Smooth muscle cell of bladder (primary cell): ENCODE data around the gene CLIC1. TPM values are rescaled to one million over a fixed set of nuclear protein-coding genes. Genes with fewer than 3 reads are reported as not detected.

Experiments
- total RNA-seq: library from RNA; depleted of rRNA; stranded (reverse); fragments of >200 nt; gene quantifications from 2 replicates; pipeline ENCODE4 v1.2.3, GENCODE V29; 2014

Gene CLIC1
- total RNA-seq, result 529 and 547 TPM in 2 replicates

GRCh38 chr6:31736021-31736767 lies at the start of gene CLIC1:
Gene CLIC1, minus strand, starts transcription at chr6:31736530. Its CDS starts 230 bp downstream, at chr6:31736300.

GRCh38 chr6:31776989-31777666 lies 40.8 kb upstream of the CLIC1 start, which contains the start of gene VWA7:
Gene VWA7, minus strand, starts transcription at chr6:31777328. Its CDS starts 549 bp downstream, at chr6:31776779.

GRCh38 chr6:31762356-31762755 lies 26.0 kb upstream of the CLIC1 start, which contains the start of gene SAPCD1:
Gene SAPCD1, plus strand, starts transcription at chr6:31762656. Its CDS starts 399 bp downstream, at chr6:31763055.

GRCh38 chr6:31739639-31740396 lies 3.5 kb upstream of the CLIC1 start, which contains the start of gene MSH5:
Gene MSH5, plus strand, starts transcription at chr6:31740005. Its CDS starts 462 bp downstream, at chr6:31740467.

GRCh38 chr6:31728767-31729514 lies 7.4 kb downstream of the CLIC1 start, which contains the start of gene DDAH2:
Gene DDAH2, minus strand, starts transcription at chr6:31729299. Its CDS starts 138 bp downstream, at chr6:31729161.

GRCh38 chr6:31723245-31723979 lies 12.9 kb downstream of the CLIC1 start, which contains the start of gene MPIG6B:
Gene MPIG6B, plus strand, starts transcription at chr6:31723373. Its CDS starts 11 bp downstream, at chr6:31723384.

GRCh38 chr6:31721351-31722020 lies 14.8 kb downstream of the CLIC1 start, which contains the start of gene LY6G6C:
Gene LY6G6C, minus strand, starts transcription at chr6:31721746. Its CDS starts 67 bp downstream, at chr6:31721679.

GRCh38 chr6:31715022-31715958 lies 21.0 kb downstream of the CLIC1 start, which contains the start of gene LY6G6D:
Gene LY6G6D, plus strand, starts transcription at chr6:31715348. Its CDS starts 8 bp downstream, at chr6:31715356.

GRCh38 chr6:31706599-31706998 lies 29.7 kb downstream of the CLIC1 start, which contains the start of gene LY6G6F:
Gene LY6G6F, plus strand, starts transcription at chr6:31706866. Its CDS starts 41 bp downstream, at chr6:31706907.

GRCh38 chr6:31702819-31703716 lies 33.3 kb downstream of the CLIC1 start, which contains the start of gene ABHD16A:
Gene ABHD16A, minus strand, starts transcription at chr6:31703324. Its CDS starts 43 bp downstream, at chr6:31703281.

Other genes with a start within 250 kb of the CLIC1 start
- 8.2 and 8.4 TPM in 2 replicates for gene MICB, start 238.4 kb downstream of the CLIC1 start, total RNA-seq
- gene MCCD1, start 207.6 kb downstream of the CLIC1 start, total RNA-seq, result not detected in 2 replicates
- 317 and 461 TPM in 2 replicates for gene DDX39B, start 194.5 kb downstream of the CLIC1 start, total RNA-seq
- gene ATP6V1G2, start 189.9 kb downstream of the CLIC1 start, total RNA-seq, result 4.8 and 5.0 TPM in 2 replicates
- gene NFKBIL1, start 188.9 kb downstream of the CLIC1 start, total RNA-seq, result 27.3 and 31.5 TPM in 2 replicates
- gene LTA, start 164.2 kb downstream of the CLIC1 start, total RNA-seq, result not detected in 2 replicates
- not detected in 2 replicates for gene TNF, start 161.0 kb downstream of the CLIC1 start, total RNA-seq
- gene LTB, start 154.1 kb downstream of the CLIC1 start, total RNA-seq, result not detected in 2 replicates
- not detected in 2 replicates for gene LST1, start 150.3 kb downstream of the CLIC1 start, total RNA-seq
- not detected in 2 replicates for gene NCR3, start 143.5 kb downstream of the CLIC1 start, total RNA-seq
- not detected in 2 replicates for gene AIF1, start 121.3 kb downstream of the CLIC1 start, total RNA-seq
- gene PRRC2A, start 115.8 kb downstream of the CLIC1 start, total RNA-seq, result 18.6 and 21.4 TPM in 2 replicates
- 64.6 and 88.0 TPM in 2 replicates for gene BAG6, start 83.9 kb downstream of the CLIC1 start, total RNA-seq
- gene APOM, start 80.6 kb downstream of the CLIC1 start, total RNA-seq, result 1.3 and 2.8 TPM in 2 replicates
- 17.9 and 23.8 TPM in 2 replicates for gene C6orf47, start 75.8 kb downstream of the CLIC1 start, total RNA-seq
- 13.4 and 14.3 TPM in 2 replicates for gene GPANK1, start 71.5 kb downstream of the CLIC1 start, total RNA-seq
- gene CSNK2B, start 70.5 kb downstream of the CLIC1 start, total RNA-seq, result 97.7 and 99.1 TPM in 2 replicates
- 2.1 and 2.6 TPM in 2 replicates for gene LY6G5B, start 66.6 kb downstream of the CLIC1 start, total RNA-seq
- 0.09 and 0.43 TPM in 2 replicates for gene LY6G5C, start 55.5 kb downstream of the CLIC1 start, total RNA-seq
- 65.4 and 70.2 TPM in 2 replicates for gene ABHD16A, start 33.2 kb downstream of the CLIC1 start, total RNA-seq
- not detected in 2 replicates for gene LY6G6F, start 29.7 kb downstream of the CLIC1 start, total RNA-seq
- not detected in 2 replicates for gene LY6G6D, start 21.2 kb downstream of the CLIC1 start, total RNA-seq
- not detected in 2 replicates for gene LY6G6C, start 14.8 kb downstream of the CLIC1 start, total RNA-seq
- not detected in 2 replicates for gene MPIG6B, start 13.2 kb downstream of the CLIC1 start, total RNA-seq
- gene DDAH2, start 7.2 kb downstream of the CLIC1 start, total RNA-seq, result 74.1 and 102 TPM in 2 replicates
- gene MSH5, start 3.5 kb upstream of the CLIC1 start, total RNA-seq, result 3.2 and 3.3 TPM in 2 replicates
- 0.28 TPM in 2 replicates for gene SAPCD1, start 26.1 kb upstream of the CLIC1 start, total RNA-seq
- 0.14 and 0.28 TPM in 2 replicates for gene VWA7, start 40.8 kb upstream of the CLIC1 start, total RNA-seq
- gene VARS1, start 59.2 kb upstream of the CLIC1 start, total RNA-seq, result 36.0 and 38.7 TPM in 2 replicates
- gene LSM2, start 70.4 kb upstream of the CLIC1 start, total RNA-seq, result 22.3 and 27.3 TPM in 2 replicates
- gene HSPA1L, start 78.8 kb upstream of the CLIC1 start, total RNA-seq, result 1.7 and 1.9 TPM in 2 replicates
- 63.6 and 87.8 TPM in 2 replicates for gene HSPA1A, start 79.0 kb upstream of the CLIC1 start, total RNA-seq
- gene HSPA1B, start 91.2 kb upstream of the CLIC1 start, total RNA-seq, result 113 and 131 TPM in 2 replicates
- gene NEU1, start 126.3 kb upstream of the CLIC1 start, total RNA-seq, result 88.7 and 119 TPM in 2 replicates
- not detected in 2 replicates for gene SLC44A4, start 142.5 kb upstream of the CLIC1 start, total RNA-seq
- 48.6 and 68.9 TPM in 2 replicates for gene EHMT2, start 161.2 kb upstream of the CLIC1 start, total RNA-seq
- gene ZBTB12, start 165.6 kb upstream of the CLIC1 start, total RNA-seq, result 3.8 and 7.2 TPM in 2 replicates
- 5.4 and 8.4 TPM in 2 replicates for gene C2, start 191.2 kb upstream of the CLIC1 start, total RNA-seq
- 46.1 and 61.2 TPM in 2 replicates for gene CFB, start 209.6 kb upstream of the CLIC1 start, total RNA-seq
- 87.3 and 111 TPM in 2 replicates for gene NELFE, start 222.4 kb upstream of the CLIC1 start, total RNA-seq
- 54.3 and 84.7 TPM in 2 replicates for gene SKIC2, start 222.6 kb upstream of the CLIC1 start, total RNA-seq
- 11.4 and 12.5 TPM in 2 replicates for gene DXO, start 235.6 kb upstream of the CLIC1 start, total RNA-seq
- gene C4A, start 245.5 kb upstream of the CLIC1 start, total RNA-seq, result 7.3 and 11.3 TPM in 2 replicates